ENCODE measurements around the gene ZNF580.

The ZNF580 gene

DNA sequence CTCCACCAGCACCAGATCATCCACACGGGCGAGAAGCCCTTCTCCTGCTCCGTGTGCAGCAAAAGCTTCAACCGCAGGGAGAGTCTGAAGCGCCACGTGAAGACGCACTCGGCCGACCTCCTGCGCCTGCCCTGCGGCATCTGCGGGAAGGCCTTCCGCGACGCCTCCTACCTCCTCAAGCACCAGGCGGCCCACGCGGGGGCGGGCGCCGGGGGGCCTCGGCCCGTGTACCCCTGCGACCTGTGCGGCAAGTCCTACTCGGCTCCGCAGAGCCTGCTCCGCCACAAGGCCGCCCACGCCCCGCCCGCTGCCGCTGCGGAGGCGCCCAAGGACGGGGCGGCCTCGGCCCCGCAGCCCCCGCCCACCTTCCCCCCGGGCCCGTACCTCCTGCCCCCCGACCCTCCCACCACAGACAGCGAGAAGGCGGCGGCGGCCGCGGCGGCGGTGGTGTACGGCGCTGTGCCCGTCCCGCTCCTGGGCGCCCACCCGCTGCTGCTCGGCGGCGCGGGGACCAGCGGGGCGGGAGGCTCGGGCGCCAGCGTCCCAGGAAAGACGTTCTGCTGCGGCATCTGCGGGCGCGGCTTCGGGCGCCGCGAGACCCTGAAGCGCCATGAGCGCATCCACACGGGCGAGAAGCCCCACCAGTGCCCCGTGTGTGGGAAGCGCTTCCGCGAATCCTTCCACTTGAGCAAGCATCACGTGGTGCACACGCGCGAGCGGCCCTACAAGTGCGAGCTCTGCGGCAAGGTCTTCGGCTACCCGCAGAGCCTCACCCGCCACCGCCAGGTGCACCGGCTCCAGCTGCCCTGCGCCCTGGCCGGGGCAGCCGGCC, 25.9 kb upstream of the ZNF580 start:
- TF ChIP-seq, protein P1, sequence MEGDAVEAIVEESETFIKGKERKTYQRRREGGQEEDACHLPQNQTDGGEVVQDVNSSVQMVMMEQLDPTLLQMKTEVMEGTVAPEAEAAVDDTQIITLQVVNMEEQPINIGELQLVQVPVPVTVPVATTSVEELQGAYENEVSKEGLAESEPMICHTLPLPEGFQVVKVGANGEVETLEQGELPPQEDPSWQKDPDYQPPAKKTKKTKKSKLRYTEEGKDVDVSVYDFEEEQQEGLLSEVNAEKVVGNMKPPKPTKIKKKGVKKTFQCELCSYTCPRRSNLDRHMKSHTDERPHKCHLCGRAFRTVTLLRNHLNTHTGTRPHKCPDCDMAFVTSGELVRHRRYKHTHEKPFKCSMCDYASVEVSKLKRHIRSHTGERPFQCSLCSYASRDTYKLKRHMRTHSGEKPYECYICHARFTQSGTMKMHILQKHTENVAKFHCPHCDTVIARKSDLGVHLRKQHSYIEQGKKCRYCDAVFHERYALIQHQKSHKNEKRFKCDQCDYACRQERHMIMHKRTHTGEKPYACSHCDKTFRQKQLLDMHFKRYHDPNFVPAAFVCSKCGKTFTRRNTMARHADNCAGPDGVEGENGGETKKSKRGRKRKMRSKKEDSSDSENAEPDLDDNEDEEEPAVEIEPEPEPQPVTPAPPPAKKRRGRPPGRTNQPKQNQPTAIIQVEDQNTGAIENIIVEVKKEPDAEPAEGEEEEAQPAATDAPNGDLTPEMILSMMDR (IDR thresholded peaks at IDR 0.05; ENCODE audit: low read depth, low read length): no peak
- H3K4me3 ChIP-seq (ENCODE audit: low read depth, low read length): no peak overlapping the region

DNA sequence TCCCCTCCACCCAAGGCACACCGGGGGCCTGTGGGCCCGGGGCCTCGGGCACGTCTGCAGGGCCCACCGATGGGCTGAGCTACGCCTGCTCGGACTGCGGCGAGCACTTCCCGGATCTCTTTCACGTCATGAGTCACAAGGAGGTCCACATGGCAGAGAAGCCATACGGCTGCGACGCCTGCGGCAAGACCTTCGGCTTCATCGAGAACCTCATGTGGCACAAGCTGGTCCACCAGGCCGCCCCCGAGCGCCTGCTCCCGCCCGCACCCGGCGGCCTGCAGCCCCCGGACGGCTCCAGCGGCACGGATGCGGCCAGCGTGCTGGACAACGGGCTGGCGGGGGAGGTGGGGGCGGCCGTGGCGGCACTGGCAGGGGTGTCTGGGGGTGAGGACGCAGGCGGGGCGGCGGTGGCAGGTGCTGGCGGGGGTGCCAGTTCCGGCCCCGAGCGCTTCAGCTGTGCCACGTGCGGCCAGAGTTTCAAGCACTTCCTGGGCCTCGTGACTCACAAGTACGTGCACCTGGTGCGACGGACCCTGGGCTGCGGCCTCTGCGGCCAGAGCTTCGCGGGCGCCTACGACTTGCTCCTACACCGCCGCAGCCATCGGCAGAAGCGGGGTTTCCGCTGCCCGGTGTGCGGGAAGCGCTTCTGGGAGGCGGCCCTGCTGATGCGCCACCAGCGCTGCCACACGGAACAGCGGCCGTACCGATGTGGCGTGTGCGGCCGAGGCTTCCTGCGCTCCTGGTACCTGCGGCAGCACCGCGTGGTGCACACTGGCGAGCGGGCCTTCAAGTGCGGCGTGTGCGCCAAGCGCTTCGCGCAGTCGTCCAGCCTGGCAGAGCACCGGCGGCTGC, 25.0 kb upstream of the ZNF580 start:
- TF ChIP-seq, protein P1 (IDR thresholded peaks at IDR 0.05; ENCODE audit: low read depth, low read length): no peak
- H3K4me3 ChIP-seq (ENCODE audit: low read depth, low read length): no peak overlapping the region

DNA sequence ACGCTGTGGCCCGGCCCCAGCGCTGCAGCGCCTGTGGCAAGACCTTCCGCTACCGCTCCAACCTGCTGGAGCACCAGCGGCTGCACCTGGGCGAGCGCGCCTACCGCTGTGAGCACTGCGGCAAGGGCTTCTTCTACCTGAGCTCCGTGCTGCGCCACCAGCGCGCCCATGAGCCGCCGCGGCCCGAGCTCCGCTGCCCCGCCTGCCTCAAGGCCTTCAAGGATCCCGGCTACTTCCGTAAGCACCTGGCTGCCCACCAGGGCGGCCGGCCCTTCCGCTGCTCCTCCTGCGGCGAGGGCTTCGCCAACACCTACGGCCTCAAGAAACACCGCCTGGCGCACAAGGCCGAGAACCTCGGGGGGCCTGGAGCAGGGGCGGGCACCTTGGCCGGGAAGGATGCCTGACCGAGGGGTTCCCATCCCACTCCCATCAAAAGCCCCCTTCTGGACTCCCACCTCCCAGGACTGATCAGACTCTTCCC, 24.4 kb upstream of the ZNF580 start:
- H3K4me3 ChIP-seq (ENCODE audit: low read depth, low read length): no peak overlapping the region

DNA sequence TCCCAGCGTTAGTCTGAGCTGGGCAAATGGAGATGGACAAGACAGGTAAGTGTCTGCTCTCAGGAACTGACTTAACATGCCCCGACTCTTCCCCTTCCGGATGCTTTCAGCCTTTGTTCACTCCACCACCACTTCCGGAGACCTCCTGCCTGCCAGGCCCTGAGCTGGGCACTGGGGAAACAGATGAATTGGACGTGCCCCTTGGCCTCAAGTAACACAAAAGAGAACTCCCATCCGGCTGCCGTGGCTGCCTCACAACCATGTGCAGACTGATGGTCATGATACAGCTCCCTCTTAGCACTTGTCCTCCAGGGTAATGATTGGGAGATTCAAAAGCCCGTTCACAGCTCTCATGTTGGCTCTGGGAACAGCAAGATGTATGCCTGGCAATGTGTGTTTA, 23.4 kb upstream of the ZNF580 start:
- TF ChIP-seq, protein P1 (IDR thresholded peaks at IDR 0.05; ENCODE audit: low read depth, low read length): no peak
- H3K4me3 ChIP-seq (ENCODE audit: low read depth, low read length): no peak overlapping the region

More for the DNA sequence above, 24.4 kb upstream of the ZNF580 start:
- TF ChIP-seq, protein P1 (IDR thresholded peaks at IDR 0.05; ENCODE audit: low read depth, low read length): no peak

DNA sequence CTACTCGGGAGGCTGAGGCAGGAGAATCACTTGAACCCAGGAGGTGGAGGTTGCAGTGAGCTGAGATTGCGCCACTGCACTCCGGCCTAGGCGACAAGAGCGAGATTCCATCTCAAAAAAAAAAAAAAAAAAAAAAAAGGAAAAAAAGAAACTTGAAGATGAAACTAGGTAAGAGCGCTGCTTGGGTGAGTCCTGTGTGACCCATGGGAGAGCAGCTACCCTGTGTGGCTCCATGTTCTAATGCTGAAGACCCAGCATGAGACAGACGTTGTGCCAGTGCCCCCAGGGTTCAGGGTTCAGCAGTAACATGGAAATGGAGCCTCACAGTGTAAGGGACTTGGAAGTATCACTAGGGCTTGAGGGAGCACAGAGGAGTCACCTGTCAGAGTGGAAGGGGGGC, 22.4 kb upstream of the ZNF580 start:
- no peak overlapping the region for H3K4me3 ChIP-seq (ENCODE audit: low read depth, low read length)
- TF ChIP-seq, protein P1 (IDR thresholded peaks at IDR 0.05; ENCODE audit: low read depth, low read length): no peak

GRCh38 chr19:55619286-55619685, 21.5 kb upstream of the ZNF580 start:
- TF ChIP-seq, protein P1 (IDR thresholded peaks at IDR 0.05; ENCODE audit: low read depth, low read length): no peak
- H3K4me3 ChIP-seq (ENCODE audit: low read depth, low read length): no peak overlapping the region
